GM23248 (cell line): Measurements from ENCODE around the gene STAC3.

Experiments
- EZH2 ChIP-seq: fragments of 200-600 bp; sonication (generic); IDR thresholded peaks from 2 replicates; pipeline ENCODE4 v1.6.1; 2018; ENCODE audit warnings: antibody characterized with exemption, mild to moderate bottlenecking; ENCODE audit not compliant: insufficient read depth, poor library complexity, severe bottlenecking
- EZH2phosphoT487 ChIP-seq: fragments of 200-600 bp; sonication (generic); IDR thresholded peaks from 2 replicates; pipeline ENCODE4 v1.6.1; 2018; ENCODE audit warnings: antibody characterized with exemption, moderate library complexity, mild to moderate bottlenecking, low read depth; ENCODE audit not compliant: insufficient read depth

DNA sequence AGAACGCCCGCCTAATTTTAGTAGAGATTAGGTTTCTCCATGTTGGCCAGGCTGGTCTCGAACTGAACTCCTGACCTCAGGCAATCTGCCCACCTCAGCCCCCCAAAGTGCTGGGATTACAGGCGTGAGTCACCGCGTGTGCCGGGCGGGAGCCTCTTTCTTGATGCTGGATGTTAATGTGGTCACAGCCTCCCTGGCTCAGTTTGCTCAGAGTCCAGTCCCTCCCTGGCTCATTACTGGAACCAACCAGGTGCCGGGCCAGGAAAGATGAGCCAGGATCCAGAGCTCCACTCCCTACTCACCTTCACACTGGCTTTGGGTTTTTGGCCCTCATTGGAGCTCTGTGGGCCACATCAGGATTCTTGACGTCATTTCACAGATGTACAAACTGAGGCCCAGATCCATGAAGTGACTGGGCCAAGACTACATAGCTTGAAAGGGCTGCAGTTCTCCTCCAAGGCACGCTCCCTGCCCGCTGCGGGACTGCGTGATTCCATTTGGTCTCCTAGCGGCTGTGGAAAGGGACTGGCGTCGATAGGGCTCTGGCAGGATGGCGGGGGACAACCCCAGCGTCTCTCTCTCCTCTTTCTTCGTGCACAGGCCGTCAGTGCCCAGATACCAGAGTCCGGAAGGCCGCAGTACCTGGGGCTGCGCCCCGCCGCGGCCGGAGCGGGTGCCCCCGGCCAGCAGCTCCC lies 26.6 kb downstream of the STAC3 start:
- TF ChIP-seq EZH2 = no peak
- no peak for TF ChIP-seq EZH2phosphoT487
